CD4-positive, alpha-beta T cell (primary cell): ENCODE results near the gene IP6K3. TPM values are rescaled to one million over a fixed set of nuclear protein-coding genes. Genes with fewer than 3 reads are reported as not detected.

Experiments used
- ATAC-seq: fragments of 200-7000 bp; cut with Tn5 transposase; one replicate; pipeline ENCODE4 v1.10.0; 2022; ENCODE audit warnings: mild to moderate bottlenecking; ENCODE audit not compliant: poor library complexity
- CTCF ChIA-PET: fragments of 350-600 bp; sonication (Branson Sonifier 250); formaldehyde crosslinking; loops from one replicate; lab custom pipeline; 2021; ENCODE audit warnings: antibody characterized with exemption, inconsistent platforms; lab: Charles Lee
- POLR2A ChIA-PET: fragments of 350-600 bp; sonication (Branson Sonifier 250); formaldehyde crosslinking; loops from one replicate; lab custom pipeline; 2021; ENCODE audit warnings: antibody characterized with exemption, inconsistent platforms; lab: Charles Lee
- DNase-seq, 14 experiments: peaks; one replicate each; pipeline ENCODE4 v3.0.0-alpha.2; 2013 to 2020; ENCODE audit warnings: mixed read lengths in 2 of 14
- H3K27ac ChIP-seq, 2 donors: one replicate each; pipeline versions ENCODE4 v1.5.1 to v1.7.0; 2013; ENCODE audit warnings: low read length in 2 of 2, low read depth in 1 of 2, mild to moderate bottlenecking in 1 of 2
- H3K27me3 ChIP-seq, 2 experiments: 1 replicate in 1 of 2; 2 replicates in 1 of 2; pipeline versions ENCODE4 v1.6.1 to v1.7.0; 2013; ENCODE audit warnings: low read length in 2 of 2, control low read depth in 1 of 2, mild to moderate bottlenecking in 1 of 2, moderate library complexity in 1 of 2; ENCODE audit not compliant: insufficient read depth in 2 of 2, control insufficient read depth in 1 of 2
- H3K36me3 ChIP-seq: one replicate; pipeline ENCODE4 v1.6.1; 2013; ENCODE audit warnings: low read length, control low read depth; ENCODE audit not compliant: insufficient read depth
- H3K4me1 ChIP-seq: one replicate; pipeline ENCODE4 v1.6.1; 2013; ENCODE audit warnings: low read length, control low read depth; ENCODE audit not compliant: insufficient read depth
- H3K4me3 ChIP-seq: one replicate; pipeline ENCODE4 v1.5.1; 2013; ENCODE audit warnings: mild to moderate bottlenecking, low read length, moderate library complexity
- H3K9me3 ChIP-seq, 2 experiments: 1 replicate in 1 of 2; 2 replicates in 1 of 2; pipeline versions ENCODE4 v1.6.1 to v1.7.0; 2013; ENCODE audit warnings: low read length in 2 of 2, mild to moderate bottlenecking in 2 of 2, control low read depth in 1 of 2, moderate library complexity in 1 of 2; ENCODE audit not compliant: control insufficient read depth in 1 of 2, insufficient read depth in 1 of 2
- H3K27ac Mint-ChIP-seq: one replicate; pipeline ENCODE4 v1.8.0; 2020; ENCODE audit warnings: mixed read lengths
- H3K27me3 Mint-ChIP-seq: one replicate; pipeline ENCODE4 v1.8.0; 2021; ENCODE audit warnings: mixed read lengths
- H3K36me3 Mint-ChIP-seq: one replicate; pipeline ENCODE4 v1.8.0; 2021; ENCODE audit warnings: low read depth, mixed read lengths
- H3K4me1 Mint-ChIP-seq: one replicate; pipeline ENCODE4 v1.8.0; 2021; ENCODE audit warnings: low read depth, mixed read lengths
- H3K4me3 Mint-ChIP-seq: one replicate; pipeline ENCODE4 v1.8.0; 2020; ENCODE audit warnings: mild to moderate bottlenecking, mixed read lengths
- H3K9me3 Mint-ChIP-seq: one replicate; pipeline ENCODE4 v1.8.0; 2020; ENCODE audit warnings: mixed read lengths
- CTCF ChIP-seq: fragments of 200-600 bp; IDR thresholded peaks from one replicate; pipeline ENCODE4 v1.8.0; 2022; ENCODE audit warnings: antibody characterized with exemption, mild to moderate bottlenecking
- intact Hi-C, 2 experiments: fragments of 100-400 bp; cut with DNase I in 1 of 2; cut with micrococcal nuclease in 1 of 2; formaldehyde crosslinking; loops; one replicate each; pipeline versions ENCODE4 v1.15.1 to v1.9.0; 2023 to 2025; cut with DNase I, micrococcal nuclease
- total RNA-seq, 174 experiments: library from RNA in 2 of 174; stranded (reverse) in 2 of 174; gene quantifications; one replicate each; pipeline ENCODE4 v1.2.3 and lab custom pipeline; 2021 to 2026

The IP6K3 gene
- total RNA-seq, 2 experiments from 2014 or later = not detected

- Histone ChIP-seq H3K27me3 (no peaks in the 10 kb centered on the region), H3K27ac (no peak overlapping the region), H3K4me1 (peaks cover 27% of the 10 kb centered on the region), H3K9me3 (no peaks in the 10 kb centered on the region), H3K36me3 (no peaks in the 10 kb centered on the region), H3K4me3 (peak overlapping the region; percentile 72)
- peak overlapping the region; percentile 97 for H3K27ac Mint-ChIP-seq
- H3K4me3 Mint-ChIP-seq = peak overlapping the region; percentile 100
- H3K36me3 Mint-ChIP-seq = peaks cover 29% of the 10 kb centered on the region
- POLR2A ChIA-PET = interaction anchor here (0.8 to 2.0 kb wide), 15 partner anchors 10 to 946 kb away, joined by 3 to 22 read pairs (median 5); partner anchors contain the start of genes BAK1 and ITPR3
- CTCF ChIA-PET = interaction anchor here (1.4 to 2.1 kb wide), 9 partner anchors 9 to 438 kb away, joined by 3 to 38 read pairs (median 7); partner anchors contain the start of genes BAK1, CUTA and RPS18
- no peaks in the 10 kb centered on the region for H3K9me3 Mint-ChIP-seq
- H3K4me1 Mint-ChIP-seq = peaks cover 34% of the 10 kb centered on the region
- TF ChIP-seq CTCF = no peak
- intact Hi-C loops = loop anchor here (1.0 to 5.0 kb wide), 7 partner anchors 14 to 317 kb away; partner anchors contain the start of genes LEMD2 (in 1 of the 2) and ZBTB9 (in 1 of the 2)
- DNase-seq = no peak
- ATAC-seq = no peak
- H3K27me3 Mint-ChIP-seq = no peaks in the 10 kb centered on the region
Measured at GRCh38 chr6:33710296-33711121, 36.2 kb downstream of the IP6K3 start.

GRCh38 chr6:33709605-33710295 is 37.0 kb downstream of the IP6K3 start:
- H3K4me1 Mint-ChIP-seq = peaks cover 34% of the 10 kb centered on the region
- peaks cover 29% of the 10 kb centered on the region for H3K36me3 Mint-ChIP-seq
- Histone ChIP-seq H3K27me3 (no peaks in the 10 kb centered on the region), H3K4me1 (peaks cover 27% of the 10 kb centered on the region), H3K36me3 (no peaks in the 10 kb centered on the region), H3K9me3 (no peaks in the 10 kb centered on the region), H3K27ac (no peak overlapping the region), H3K4me3 (no peak overlapping the region)
- H3K4me3 Mint-ChIP-seq = peak overlapping the region; percentile 100
- H3K27ac Mint-ChIP-seq = no peak overlapping the region
- POLR2A ChIA-PET = no interaction called here
- no peaks in the 10 kb centered on the region for H3K9me3 Mint-ChIP-seq
- no peaks in the 10 kb centered on the region for H3K27me3 Mint-ChIP-seq
- no peak for DNase-seq
- TF ChIP-seq CTCF = no peak
- CTCF ChIA-PET = interaction anchor here (1.2 kb wide), 1 partner anchor 9 kb away, joined by 7 read pairs; no protein-coding TSS in a partner anchor
- ATAC-seq = no peak
- intact Hi-C loops = loop anchor here (2.0 to 5.0 kb wide), 2 partner anchors 257 to 317 kb away; partner anchors contain the start of gene ZBTB9 (in 1 of the 2)

GRCh38 chr6:33708516-33709204 is 38.0 kb downstream of the IP6K3 start:
- H3K27me3 ChIP-seq = no peaks in the 10 kb centered on the region
- no peak overlapping the region for H3K27ac ChIP-seq
- ATAC-seq (no peak), DNase-seq (no peak)
- intact Hi-C loops = no loop called here
- H3K9me3 Mint-ChIP-seq = no peaks in the 10 kb centered on the region
- peaks cover 27% of the 10 kb centered on the region for H3K4me1 ChIP-seq
- H3K4me3 ChIP-seq = no peak overlapping the region
- TF ChIP-seq CTCF = no peak
- no peak overlapping the region for H3K27ac Mint-ChIP-seq
- ChIA-PET POLR2A (no interaction called here), CTCF (interaction anchor here (1.2 kb wide), 1 partner anchor 8 kb away, joined by 7 read pairs; no protein-coding TSS in a partner anchor)
- no peaks in the 10 kb centered on the region for H3K9me3 ChIP-seq
- H3K4me1 Mint-ChIP-seq = peaks cover 35% of the 10 kb centered on the region
- H3K4me3 Mint-ChIP-seq = no peak overlapping the region
- H3K36me3 ChIP-seq = no peaks in the 10 kb centered on the region
- H3K36me3 Mint-ChIP-seq = peaks cover 31% of the 10 kb centered on the region
- H3K27me3 Mint-ChIP-seq = no peaks in the 10 kb centered on the region
